ENCODE data around the gene ADAMTSL4.
"Not testable (repeated sequence)": the region's sequence is repeated elsewhere in the genome, so short reads cannot be mapped to it uniquely, and the experiment has no call there.

Gene ADAMTSL4

DNA sequence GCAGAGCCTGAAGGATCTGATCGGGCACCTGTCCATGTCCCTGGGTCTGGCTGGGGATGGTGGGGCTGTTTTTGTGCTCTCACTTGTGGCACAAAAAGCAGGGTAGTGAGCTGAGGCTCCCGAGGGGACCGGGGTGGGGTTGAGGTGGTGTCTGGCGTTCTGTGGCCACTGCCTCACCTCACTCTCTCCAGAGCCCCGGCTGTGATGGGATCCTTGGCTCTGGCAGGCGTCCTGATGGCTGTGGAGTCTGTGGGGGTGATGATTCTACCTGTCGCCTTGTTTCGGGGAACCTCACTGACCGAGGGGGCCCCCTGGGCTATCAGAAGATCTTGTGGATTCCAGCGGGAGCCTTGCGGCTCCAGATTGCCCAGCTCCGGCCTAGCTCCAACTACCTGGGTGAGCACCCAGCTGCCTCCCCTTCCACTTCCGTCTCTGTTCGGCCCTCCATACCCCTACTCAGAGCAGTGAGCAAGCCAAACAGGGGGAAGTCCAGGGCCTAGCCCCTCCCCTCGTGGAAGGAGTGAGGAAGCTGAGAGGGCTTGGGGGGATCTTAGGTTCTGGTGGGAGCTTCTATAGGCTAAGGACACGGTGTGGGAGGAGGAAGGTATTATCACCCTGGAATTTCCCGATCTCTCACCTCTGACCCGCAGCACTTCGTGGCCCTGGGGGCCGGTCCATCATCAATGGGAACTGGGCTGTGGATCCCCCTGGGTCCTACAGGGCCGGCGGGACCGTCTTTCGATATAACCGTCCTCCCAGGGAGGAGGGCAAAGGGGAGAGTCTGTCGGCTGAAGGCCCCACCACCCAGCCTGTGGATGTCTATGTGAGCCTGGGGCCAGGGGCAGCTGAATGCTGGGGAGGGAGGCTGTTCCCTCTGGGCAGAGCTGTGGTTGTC, 7.0 kb downstream of the ADAMTSL4 start:
- FAIRE-seq: no peak

DNA sequence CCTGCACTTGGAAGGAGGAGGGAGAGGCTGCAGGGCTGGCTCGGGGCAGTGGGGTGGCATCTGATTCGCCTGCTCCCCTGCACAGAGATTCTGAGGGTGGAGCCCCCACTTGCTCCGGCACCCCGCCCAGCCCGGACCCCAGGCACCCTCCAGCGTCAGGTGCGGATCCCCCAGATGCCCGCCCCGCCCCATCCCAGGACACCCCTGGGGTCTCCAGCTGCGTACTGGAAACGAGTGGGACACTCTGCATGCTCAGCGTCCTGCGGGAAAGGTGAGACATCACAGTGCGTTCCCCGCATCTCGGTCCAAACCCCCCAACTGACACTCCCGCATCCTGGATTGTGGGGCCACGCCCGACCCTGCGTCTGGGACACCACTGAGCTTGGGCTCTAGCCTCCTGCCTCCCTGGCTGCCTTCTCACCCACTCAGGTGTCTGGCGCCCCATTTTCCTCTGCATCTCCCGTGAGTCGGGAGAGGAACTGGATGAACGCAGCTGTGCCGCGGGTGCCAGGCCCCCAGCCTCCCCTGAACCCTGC, 7.9 kb downstream of the ADAMTSL4 start:
- FAIRE-seq: no peak

DNA sequence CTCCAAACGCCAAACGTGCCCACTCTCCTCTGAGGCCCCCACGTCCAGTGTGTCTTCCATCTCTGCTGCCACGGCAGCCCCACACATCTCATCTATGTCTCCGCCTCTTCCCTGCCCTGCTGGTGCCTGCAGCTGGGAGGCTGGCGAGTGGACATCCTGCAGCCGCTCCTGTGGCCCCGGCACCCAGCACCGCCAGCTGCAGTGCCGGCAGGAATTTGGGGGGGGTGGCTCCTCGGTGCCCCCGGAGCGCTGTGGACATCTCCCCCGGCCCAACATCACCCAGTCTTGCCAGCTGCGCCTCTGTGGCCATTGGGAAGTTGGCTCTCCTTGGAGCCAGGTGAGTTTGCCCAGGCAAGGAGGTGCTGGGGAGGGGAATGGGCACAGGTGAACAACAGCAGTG, 8.6 kb downstream of the ADAMTSL4 start:
- no peak for FAIRE-seq

DNA sequence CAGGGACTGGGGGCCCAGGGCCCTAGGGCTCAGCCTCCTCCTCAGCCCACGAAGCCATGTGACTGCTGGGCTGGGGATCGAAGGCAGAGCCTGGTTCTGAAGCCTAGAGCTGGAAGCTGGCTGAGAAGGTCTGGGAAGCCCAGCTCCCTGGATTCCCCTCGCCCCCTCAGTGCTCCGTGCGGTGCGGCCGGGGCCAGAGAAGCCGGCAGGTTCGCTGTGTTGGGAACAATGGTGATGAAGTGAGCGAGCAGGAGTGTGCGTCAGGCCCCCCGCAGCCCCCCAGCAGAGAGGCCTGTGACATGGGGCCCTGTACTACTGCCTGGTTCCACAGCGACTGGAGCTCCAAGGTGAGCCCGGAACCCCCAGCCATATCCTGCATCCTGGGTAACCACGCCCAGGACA, 9.1 kb downstream of the ADAMTSL4 start:
- FAIRE-seq: no peak

DNA sequence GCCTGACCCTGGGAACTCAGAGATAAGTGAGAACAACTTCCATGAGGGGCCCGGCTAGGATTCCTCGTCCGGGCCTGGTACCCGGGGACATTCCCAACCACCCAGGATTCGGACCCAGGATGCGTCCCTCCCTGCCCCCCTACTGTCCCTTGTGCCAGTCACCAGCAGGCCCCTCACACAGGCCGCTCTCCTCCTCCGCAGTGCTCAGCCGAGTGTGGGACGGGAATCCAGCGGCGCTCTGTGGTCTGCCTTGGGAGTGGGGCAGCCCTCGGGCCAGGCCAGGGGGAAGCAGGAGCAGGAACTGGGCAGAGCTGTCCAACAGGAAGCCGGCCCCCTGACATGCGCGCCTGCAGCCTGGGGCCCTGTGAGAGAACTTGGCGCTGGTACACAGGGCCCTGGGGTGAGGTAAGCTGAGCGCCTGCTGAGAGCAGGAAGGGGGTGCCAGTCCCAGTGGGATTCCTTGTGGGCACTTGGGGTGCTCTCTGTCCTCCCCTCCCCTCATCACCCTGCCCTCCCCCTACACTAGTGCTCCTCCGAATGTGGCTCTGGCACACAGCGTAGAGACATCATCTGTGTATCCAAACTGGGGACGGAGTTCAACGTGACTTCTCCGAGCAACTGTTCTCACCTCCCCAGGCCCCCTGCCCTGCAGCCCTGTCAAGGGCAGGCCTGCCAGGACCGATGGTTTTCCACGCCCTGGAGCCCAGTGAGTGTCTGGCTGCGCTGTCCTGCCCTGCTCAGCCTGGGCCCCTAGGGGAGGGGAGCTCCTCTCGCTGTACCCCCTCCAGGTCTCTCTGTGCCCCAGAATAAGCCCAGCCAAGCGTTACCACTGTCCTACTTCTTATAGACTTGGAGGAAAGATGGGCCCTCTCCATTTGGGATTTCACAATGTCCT, 9.8 kb downstream of the ADAMTSL4 start:
- no peak for FAIRE-seq

DNA sequence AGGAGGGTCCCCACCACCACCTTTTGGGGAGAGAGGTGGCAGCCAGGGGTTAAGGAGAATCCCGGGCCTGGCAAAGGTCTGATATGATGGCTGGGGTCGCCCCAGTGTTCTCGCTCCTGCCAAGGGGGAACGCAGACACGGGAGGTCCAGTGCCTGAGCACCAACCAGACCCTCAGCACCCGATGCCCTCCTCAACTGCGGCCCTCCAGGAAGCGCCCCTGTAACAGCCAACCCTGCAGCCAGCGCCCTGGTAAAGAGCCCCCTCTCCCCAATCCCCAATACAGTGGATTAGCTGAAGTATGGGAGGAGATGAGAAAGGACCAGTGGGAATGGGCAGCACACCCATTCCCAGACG, 10.4 kb downstream of the ADAMTSL4 start:
- FAIRE-seq: no peak

DNA sequence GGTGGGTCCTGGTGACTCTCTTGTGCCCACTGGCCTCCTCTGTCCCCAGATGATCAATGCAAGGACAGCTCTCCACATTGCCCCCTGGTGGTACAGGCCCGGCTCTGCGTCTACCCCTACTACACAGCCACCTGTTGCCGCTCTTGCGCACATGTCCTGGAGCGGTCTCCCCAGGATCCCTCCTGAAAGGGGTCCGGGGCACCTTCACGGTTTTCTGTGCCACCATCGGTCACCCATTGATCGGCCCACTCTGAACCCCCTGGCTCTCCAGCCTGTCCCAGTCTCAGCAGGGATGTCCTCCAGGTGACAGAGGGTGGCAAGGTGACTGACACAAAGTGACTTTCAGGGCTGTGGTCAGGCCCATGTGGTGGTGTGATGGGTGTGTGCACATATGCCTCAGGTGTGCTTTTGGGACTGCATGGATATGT, 10.8 kb downstream of the ADAMTSL4 start:
- no peak for FAIRE-seq

DNA sequence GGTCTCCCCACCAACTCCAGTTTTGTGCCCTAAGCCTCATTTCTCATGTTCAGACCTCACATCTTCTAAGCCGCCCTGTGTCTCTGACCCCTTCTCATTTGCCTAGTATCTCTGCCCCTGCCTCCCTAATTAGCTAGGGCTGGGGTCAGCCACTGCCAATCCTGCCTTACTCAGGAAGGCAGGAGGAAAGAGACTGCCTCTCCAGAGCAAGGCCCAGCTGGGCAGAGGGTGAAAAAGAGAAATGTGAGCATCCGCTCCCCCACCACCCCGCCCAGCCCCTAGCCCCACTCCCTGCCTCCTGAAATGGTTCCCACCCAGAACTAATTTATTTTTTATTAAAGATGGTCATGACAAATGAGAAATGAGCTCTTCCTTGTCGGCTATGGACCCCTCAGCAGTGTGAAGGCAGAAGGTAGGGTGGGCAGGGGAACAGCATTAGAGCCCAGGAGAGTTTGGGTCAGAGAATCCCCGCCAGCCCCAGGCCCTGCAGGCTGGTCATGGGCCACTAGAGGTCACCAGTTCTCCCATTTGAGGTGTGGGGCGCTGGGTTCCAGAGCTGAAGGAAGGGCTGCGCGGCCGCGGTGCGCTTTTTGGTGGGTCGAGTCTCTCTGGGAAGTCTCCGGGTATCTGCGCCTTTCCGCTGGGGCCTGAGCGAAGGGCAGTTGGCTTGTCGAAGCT, 11.5 kb downstream of the ADAMTSL4 start:
- no peak for FAIRE-seq

DNA sequence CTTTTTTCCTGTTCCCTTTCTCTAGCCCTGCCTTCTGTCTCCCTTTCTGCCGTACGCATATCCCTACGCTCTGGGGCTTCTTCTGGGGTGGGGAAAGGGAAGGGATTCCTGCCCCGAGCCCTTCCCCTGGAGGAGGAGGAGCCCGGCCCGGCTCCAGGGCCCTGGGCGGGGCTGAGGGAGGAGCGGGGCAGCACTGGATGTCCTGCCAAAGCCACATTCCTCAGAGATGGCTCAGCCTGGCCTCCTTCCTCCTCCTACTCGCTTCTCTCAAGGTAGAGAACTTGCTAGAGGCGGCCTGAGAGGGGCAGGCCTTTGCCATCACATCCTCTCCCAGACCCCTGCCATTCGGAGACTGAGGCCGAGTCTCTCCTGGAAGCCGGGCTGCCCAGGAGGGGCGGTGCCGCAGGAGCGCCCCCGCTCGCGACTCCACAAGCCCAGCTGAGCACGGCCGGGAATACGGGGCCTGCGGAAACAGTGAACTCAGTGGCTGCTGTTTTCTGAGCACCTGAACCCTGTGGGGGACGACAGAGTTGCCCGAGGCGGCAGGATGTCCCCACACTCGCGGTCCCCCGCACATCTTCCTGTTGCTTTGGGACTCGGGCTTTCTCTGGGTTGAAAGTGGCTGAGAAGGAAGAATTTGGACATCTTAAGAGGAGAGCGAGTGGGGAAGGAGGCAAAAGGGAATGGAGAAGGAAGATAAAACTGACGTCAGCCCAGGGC, 12.2 kb downstream of the ADAMTSL4 start:
- FAIRE-seq: no peak

DNA sequence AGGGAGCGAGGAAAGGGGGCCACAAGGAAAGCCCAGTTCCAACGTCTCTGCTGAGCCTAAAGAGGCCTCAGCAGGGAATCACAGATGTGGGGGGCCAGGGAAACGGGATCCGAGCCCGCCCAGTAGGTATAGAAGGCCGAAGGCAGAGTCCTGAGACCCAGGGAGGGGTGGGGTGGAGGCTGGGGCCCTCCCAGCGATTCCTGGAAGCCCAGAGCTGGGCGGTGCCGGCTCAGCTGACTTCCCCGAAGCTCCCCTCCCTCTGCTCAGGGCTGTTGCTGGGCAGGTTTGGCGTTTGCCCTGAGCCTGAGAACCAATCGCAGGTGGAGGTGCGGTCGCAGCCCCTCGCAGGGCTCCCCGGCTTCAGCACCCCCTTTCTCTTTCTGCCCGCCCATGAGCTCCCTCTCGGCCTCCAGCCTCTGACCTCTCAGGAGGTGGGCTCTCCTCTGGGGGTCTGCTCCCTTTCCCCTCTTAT, 12.8 kb downstream of the ADAMTSL4 start:
- no peak for FAIRE-seq

DNA sequence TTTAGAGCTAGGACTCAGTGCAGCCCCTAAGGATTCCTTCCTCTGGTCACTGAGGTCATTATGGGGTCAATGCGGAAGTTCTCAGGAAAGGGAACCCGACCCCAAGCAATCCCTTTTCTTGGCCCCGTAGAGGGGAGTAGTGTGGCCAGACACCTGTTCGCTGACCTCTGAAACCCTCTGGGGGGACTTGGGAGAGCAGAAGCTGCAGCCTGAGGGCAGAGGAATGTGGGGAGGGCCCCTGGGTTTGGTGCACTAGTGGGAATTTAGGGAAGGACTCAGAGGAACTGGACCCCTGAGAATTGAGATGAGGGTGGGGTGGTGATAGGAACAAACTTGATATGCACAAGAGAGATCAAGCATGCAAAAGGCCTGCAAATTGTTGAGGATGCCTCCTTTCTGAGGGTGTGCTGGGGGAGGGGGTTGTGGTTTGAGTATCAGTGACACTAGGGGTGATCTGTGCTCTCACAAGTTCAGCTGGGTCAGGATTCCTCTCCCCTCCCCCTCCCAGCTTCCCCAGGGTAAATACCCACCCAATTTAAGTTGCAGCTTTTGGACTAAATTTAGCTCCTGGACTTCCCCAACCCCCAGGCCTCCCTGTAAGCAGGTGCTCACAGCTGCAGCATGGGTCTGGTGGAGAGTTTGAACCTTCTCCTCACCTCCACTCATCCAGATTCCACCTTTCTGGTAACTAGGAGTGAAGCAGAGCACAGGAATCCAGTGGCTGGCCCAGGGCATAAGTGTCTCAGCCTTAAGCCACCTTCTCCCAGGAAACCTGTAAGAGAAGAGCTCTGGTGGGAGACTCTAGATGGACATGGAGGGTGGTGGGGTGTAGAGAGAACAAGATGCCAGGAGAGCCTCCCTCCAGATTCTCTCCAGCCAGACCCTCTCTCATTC, 13.5 kb downstream of the ADAMTSL4 start:
- no peak for FAIRE-seq

DNA sequence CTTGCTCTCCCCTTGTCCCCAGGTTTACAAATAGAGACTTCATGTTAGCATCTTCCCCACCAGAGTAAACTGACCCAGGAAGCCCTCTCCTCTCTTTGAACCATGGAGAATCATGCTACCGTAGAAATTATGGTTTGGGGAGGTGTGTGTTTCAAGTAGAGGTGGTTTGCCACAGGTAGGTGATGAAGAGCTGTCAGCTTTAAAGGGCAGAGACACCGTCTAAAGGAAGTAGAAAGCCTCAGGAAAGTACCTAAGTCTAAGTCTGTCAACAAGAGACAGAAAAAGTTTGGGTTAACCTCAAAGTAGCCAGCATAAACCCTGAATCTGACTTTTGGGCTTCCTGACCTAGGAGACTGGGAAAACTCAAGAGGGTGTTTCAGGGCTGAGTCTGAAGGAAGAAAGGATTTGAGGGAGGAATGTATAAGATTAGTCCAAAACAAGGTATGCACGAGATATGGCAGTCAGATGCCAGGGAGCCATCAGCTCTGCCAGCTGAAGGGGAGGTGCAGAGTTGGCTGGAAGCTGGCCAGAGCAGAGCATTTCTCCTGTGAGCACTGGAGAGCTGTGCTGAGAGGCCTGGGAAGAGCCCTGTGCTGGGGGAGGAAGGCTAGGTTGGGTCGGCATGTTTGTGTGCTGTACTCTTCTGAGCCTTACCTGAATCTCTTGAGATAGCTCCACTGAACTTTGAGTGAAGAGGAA, 14.3 kb downstream of the ADAMTSL4 start:
- FAIRE-seq: no peak

DNA sequence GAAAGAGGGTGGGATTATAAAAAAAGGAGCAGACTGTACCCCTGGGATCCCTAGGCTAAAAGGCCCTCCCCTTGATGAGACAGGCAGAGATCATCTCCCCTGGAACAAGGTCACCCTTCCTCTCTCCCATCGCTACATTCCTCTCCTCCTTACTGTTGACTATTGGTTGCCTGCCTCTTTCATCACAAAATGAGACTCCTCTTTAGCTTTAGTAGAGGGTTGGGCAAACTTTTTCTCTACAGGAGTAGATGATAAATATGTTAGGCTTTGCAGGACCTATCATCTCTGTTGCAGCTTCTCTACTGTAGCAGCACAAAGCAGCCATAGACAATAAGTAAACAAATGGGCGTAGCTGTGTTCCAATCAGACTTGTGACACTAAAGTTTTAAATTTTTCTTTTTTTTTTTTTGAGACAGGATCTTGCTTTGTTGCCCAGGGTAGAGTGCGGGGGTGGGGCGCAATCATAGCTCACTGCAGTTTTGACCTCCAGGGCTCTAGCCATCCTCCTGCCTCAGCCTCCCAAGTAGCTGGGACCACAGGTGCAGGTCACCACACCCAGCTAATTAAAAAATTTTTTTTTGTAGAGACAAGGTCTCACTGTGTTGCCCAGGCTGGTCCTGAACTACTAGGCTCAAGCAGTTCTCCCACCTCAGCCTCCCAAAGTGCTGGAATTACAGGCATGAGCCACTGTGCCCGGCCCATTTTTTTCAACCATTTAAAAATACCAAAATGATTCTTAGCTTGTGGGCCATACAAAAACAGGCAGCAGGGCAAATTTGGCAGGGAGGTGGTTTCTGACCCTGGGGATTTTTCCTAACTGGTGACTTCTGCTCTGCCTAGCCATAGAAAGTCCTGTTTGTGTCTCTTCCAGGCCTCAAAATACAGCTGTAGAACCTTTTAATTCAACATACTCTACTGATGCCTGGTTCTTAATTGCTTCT, 15.1 kb downstream of the ADAMTSL4 start:
- no peak for FAIRE-seq

DNA sequence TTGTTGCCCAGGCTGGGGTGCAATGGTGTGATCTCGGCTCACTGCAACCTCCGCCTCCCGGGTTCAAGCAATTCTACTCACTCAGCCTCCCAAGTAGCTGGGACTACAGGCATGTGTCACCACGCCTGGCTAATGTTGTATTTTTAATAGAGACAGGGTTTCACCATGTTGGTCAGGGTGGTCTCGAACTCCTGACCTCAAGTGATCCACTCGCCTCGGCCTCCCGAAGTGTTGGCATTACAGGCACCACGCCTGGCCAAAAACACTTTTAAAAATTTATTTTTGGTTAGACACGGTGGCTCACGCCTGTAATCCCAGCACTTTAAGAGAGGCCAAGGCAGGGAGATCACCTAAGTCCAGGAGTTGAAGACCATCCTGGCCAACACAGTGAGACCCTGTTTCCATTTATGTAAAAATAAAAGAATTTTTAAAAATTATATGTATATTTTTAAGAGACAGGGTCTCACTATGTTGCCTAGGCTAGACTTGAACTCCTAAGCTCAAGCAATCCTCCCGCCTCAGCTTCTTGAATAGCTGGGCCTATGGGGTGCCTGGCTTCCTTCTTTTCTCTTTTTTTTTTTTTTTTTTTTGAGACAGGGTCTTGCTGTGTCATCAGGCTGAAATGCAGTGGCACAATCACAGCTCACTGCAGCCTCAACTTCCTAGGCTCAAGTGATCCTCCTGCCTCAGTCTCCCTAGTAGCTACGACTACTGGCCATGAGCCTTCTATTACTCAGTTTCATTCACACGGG, 16.2 kb downstream of the ADAMTSL4 start:
- not testable (repeated sequence) for FAIRE-seq

DNA sequence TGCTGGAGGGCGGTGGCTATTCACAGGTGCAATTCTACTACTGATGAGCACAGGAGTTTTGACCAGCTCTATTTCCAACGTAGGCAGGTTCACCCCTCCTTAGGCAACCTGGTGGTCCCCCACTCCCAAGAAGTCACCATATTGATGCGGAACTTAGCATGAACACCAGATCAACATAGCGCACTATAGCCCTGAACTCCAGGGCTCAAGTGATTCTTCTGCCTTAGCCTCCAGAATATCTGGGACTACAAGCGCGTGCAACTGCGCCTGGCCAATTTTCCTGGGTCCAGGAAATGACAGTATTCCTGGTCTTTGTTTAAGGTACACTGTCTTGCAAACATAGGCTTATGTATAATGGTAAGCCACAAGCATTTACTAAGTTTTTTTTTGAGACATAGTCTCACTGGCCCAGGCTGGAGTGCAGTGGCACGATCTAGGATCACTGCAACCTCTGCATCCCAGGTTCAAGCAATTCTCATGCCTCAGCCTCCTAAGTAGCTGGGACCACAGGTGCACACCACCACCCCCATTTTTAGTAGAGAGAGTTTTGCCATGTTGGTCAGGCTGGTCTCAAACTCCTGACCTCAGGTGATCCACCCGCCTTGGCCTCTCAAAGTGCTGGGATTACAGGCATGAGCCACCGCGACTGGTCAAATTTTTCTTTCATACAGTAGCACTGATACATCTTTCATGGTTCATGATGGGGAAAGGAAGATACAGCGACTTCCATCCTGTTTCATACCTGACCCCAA, 17.6 kb downstream of the ADAMTSL4 start:
- no peak for FAIRE-seq

DNA sequence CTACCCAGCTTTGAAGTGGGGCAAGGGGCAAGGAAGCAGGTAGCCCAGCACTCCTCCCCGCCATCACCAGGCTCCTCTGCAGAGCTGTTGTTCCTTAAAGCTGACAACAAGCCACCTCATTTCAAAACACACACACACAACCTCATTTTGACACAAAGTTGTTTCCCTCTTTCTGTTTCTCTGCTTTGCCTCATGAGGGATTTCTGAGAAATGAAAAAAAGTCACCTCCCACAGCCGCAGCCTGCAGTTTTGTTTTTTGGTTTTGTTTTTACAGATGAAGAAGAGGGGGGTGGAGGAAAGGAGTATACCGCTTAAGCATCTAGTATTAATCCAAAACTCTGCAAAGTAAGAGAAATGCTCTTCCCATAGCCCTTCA, 18.1 kb downstream of the ADAMTSL4 start:
- FAIRE-seq: no peak

DNA sequence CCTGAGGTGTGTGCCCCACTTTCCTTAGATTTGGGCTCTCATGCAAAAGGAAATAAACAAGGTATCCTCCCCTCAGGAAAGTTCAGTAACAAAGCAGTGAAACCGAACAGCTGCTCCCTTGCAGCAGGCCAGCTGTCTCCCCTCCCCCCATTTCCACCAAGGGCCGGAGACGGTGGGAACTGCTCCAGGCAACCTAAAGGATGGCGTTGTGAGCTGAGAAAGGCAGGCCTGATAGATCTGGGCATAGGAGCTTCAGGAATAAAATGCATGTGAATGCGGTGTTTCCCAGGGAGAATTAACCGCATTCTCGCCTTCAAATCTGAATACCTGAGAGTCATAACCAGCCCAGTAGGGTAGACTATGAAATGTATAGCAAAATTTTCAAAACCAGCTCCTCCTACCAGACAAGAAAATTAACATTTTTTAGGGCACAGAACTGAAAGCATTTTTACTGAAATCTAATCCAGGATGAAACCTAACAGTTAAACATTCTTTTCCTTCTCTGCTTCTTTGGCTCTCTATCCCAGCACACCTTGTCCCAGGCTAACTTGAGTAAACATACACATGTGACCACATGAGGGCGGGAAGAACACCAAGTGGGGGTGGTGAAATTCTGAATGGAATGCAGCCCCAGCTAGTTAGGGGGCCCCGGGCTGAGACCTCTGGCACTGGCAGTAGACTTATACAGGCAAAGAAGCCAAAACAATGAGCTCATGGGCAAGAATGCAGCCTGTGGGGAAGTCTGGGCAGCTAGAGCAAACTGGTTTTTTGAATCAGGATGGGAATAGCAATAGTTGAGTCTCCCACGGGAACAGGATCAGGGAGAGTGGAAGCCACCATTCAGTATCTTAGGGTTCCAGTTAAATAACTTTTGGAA, 18.7 kb downstream of the ADAMTSL4 start:
- FAIRE-seq: no peak

All from colon (tissue), 2 donors.